ENCODE measurements around the gene POMC. TPM values are rescaled to one million over a fixed set of nuclear protein-coding genes. Genes with fewer than 3 reads are reported as not detected.

The POMC gene
- total RNA-seq, 1 experiment from 2014 or later = 1.6 TPM

DNA sequence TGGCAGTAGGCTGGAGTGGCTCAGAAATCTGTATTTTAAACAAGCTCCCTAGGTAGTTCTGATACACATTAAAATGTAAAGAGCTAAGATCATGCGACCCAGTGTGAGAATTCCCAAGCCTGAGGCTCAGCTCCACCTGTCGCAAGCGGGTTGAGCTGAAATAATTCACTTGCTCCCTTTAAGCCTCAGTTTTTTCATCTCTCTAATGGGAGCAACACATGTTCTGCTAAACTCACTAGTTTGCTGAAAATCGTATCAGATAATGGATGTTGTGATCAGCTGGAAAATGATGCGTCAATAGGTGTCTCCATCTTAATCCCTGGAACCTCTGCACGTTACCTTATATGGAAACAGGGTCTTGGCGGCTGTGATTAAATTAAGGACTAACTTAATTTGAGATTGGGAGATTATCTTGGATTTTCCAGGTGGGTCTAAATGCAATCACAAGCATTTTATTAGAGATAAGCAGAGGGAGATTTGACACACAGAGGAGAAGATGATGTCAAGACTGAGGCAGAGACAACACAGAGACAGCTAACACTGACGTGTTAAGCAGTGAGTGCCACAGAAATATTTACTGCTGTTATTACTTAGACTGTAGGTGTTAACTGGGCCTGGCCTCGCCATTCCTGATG, 53.0 kb downstream of the POMC start:
- Histone ChIP-seq H3K56ac (ENCODE audit: insufficient read length, low read depth, low read length) (no peak overlapping the region), H3K4ac (ENCODE audit: low read depth, low read length) (no peak overlapping the region), H3K27me3 (ENCODE audit: insufficient read depth, low read length) (no peaks in the 10 kb centered on the region), H3K18ac (ENCODE audit: insufficient read length, low read depth, low read length) (no peak overlapping the region), H3K23me2 (ENCODE audit: insufficient read length, low read depth, low read length, poor library complexity, severe bottlenecking) (no peaks in the 10 kb centered on the region), H3K4me2 (ENCODE audit: insufficient read depth, insufficient read length, low read length) (no peak overlapping the region), H2BK20ac (ENCODE audit: low read depth, low read length, poor library complexity, severe bottlenecking) (no peak overlapping the region), H3K14ac (ENCODE audit: insufficient read depth, low read length) (no peak overlapping the region), H3K9ac (ENCODE audit: extremely low read depth, insufficient read length, low read length) (no peak overlapping the region), H2BK120ac (ENCODE audit: low read depth, low read length, poor library complexity, severe bottlenecking) (no peak overlapping the region), H3K79me2 (ENCODE audit: insufficient read depth, low read length) (no peaks in the 10 kb centered on the region), H3T11ph (ENCODE audit: low read length) (no peak overlapping the region), H2BK12ac (ENCODE audit: insufficient read length, low read depth, low read length) (no peak overlapping the region), H3K27ac (ENCODE audit: insufficient read length, low read depth, low read length) (no peak overlapping the region), H4K8ac (replicated peaks; ENCODE audit: insufficient read length, low read depth, low read length) (no peak overlapping the region), H2AFZ (ENCODE audit: low read length) (no peak overlapping the region), H4K91ac (ENCODE audit: insufficient read length, low read depth, low read length) (no peak overlapping the region), H3K23ac (ENCODE audit: insufficient read length, low read depth, low read length) (no peak overlapping the region), H4K20me1 (ENCODE audit: control insufficient read depth, insufficient read depth, insufficient read length) (no peaks in the 10 kb centered on the region), H4K5ac (ENCODE audit: insufficient read length, low read depth, low read length) (no peak overlapping the region), H3K4me1 (ENCODE audit: insufficient read depth, low read length) (no peaks in the 10 kb centered on the region), H3K79me1 (ENCODE audit: insufficient read depth, low read depth, low read length, poor library complexity, severe bottlenecking) (no peaks in the 10 kb centered on the region), H2BK5ac (ENCODE audit: insufficient read length, low read length) (no peak overlapping the region), H3K9me3 (ENCODE audit: control insufficient read depth, low read depth, low read length) (no peaks in the 10 kb centered on the region), H2BK15ac (ENCODE audit: low read depth, low read length) (no peak overlapping the region), H2AK5ac (ENCODE audit: insufficient read length, low read length) (no peak overlapping the region)
- Mint-ChIP-seq H3K4me1 (peaks cover 12 to 14% of the 10 kb centered on the region in 2 experiments), H3K27me3 (ENCODE audit: low read depth) (no peaks in the 10 kb centered on the region; the same call in 1 of the 2 replicates), H3K9me3 (no peaks in the 10 kb centered on the region), H3K4me3 (no peak overlapping the region), H3K27ac (0 out of 7 replicates have a peak overlapping the region, but pooled peaks of 1 of the 3 experiments have one; percentile 45), H3K36me3 (ENCODE audit: insufficient read depth in 1 of 3, low read depth in 3 of 3) (peaks cover 0 to 3% (median 0%) of the 10 kb centered on the region in 3 experiments; a peak in 2 of 7 replicates)
- TF ChIP-seq, protein P1, sequence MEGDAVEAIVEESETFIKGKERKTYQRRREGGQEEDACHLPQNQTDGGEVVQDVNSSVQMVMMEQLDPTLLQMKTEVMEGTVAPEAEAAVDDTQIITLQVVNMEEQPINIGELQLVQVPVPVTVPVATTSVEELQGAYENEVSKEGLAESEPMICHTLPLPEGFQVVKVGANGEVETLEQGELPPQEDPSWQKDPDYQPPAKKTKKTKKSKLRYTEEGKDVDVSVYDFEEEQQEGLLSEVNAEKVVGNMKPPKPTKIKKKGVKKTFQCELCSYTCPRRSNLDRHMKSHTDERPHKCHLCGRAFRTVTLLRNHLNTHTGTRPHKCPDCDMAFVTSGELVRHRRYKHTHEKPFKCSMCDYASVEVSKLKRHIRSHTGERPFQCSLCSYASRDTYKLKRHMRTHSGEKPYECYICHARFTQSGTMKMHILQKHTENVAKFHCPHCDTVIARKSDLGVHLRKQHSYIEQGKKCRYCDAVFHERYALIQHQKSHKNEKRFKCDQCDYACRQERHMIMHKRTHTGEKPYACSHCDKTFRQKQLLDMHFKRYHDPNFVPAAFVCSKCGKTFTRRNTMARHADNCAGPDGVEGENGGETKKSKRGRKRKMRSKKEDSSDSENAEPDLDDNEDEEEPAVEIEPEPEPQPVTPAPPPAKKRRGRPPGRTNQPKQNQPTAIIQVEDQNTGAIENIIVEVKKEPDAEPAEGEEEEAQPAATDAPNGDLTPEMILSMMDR (conservative IDR thresholded peaks at IDR 0.05) = no peak
- no peak for DNase-seq
- WGBS (ENCODE audit: extremely low coverage, insufficient read length, low lambda C conversion rate) = no CpG with 5 or more reads among the region's 9 CpGs
